ENCODE measurements around the gene TCIRG1. TPM values are rescaled to one million over a fixed set of nuclear protein-coding genes. Genes with fewer than 3 reads are reported as not detected.
A peak's percentile ranks its signal among the peaks of the same experiment; 100 is the strongest.

The TCIRG1 gene
- total and polyA plus RNA-seq, 2 of the 13 experiments (the other 11 are each of a cell fraction or from before 2014, with no cell fraction given), result 48.0 to 69.6 TPM

- TF ChIP-seq ZNF777 (CRISPR knock-in tag; IDR thresholded peaks at IDR 0.05) (0 out of 2 replicates have a peak, but pooled peaks have one; percentile 66), TEF (CRISPR knock-in tag; IDR thresholded peaks at IDR 0.05) (no peak), NCOA2 (CRISPR knock-in tag; IDR thresholded peaks at IDR 0.05) (peak; percentile 88), TBL1XR1 (IDR thresholded peaks at IDR 0.05; ENCODE audit: borderline replicate concordance, low read length, partially characterized antibody) (peak; percentile 88), PAWR (CRISPR knock-in tag; IDR thresholded peaks at IDR 0.05; ENCODE audit: borderline replicate concordance) (0 out of 2 replicates have a peak, but pooled peaks have one; percentile 84), ARNT (IDR thresholded peaks at IDR 0.05) (no peak), LBX2 (CRISPR knock-in tag; IDR thresholded peaks at IDR 0.05; ENCODE audit: borderline replicate concordance) (no peak), ONECUT2 (CRISPR knock-in tag; IDR thresholded peaks at IDR 0.05) (0 out of 2 replicates have a peak, but pooled peaks have one; percentile 12), YEATS2 (CRISPR knock-in tag; IDR thresholded peaks at IDR 0.05; ENCODE audit: borderline replicate concordance) (0 out of 2 replicates have a peak, but pooled peaks have one; percentile 61), GATAD1 (CRISPR knock-in tag; IDR thresholded peaks at IDR 0.05) (peak; percentile 74), SP140L (CRISPR knock-in tag; IDR thresholded peaks at IDR 0.05; ENCODE audit: borderline replicate concordance) (no peak), TCF12 (IDR thresholded peaks at IDR 0.05) (no peak), TCF12 (CRISPR knock-in tag; IDR thresholded peaks at IDR 0.05) (peak; percentile 98), TEAD2 (CRISPR knock-in tag; IDR thresholded peaks at IDR 0.05) (no peak), NFYC (CRISPR knock-in tag; IDR thresholded peaks at IDR 0.05) (peak; percentile 38; the same call in 1 of the 2 replicates), ZNF879 (CRISPR knock-in tag; IDR thresholded peaks at IDR 0.05) (no peak), FOXO4 (CRISPR knock-in tag; conservative IDR thresholded peaks at IDR 0.05) (no peak), MIER3 (CRISPR knock-in tag; IDR thresholded peaks at IDR 0.05; ENCODE audit: borderline replicate concordance) (peak; percentile 97; the same call in 1 of the 2 replicates), SNAI1 (CRISPR knock-in tag; IDR thresholded peaks at IDR 0.05; ENCODE audit: borderline replicate concordance) (peak; percentile 93; the same call in 1 of the 2 replicates), ZNF841 (CRISPR knock-in tag; IDR thresholded peaks at IDR 0.05; ENCODE audit: borderline replicate concordance) (no peak; the same call in 1 of the 2 replicates), XRCC5 (optimal IDR thresholded peaks at IDR 0.05; ENCODE audit: low read length) (peak; percentile 88), THYN1 (CRISPR knock-in tag; IDR thresholded peaks at IDR 0.05; ENCODE audit: borderline replicate concordance, low read depth) (no peak), ZNF737 (CRISPR knock-in tag; IDR thresholded peaks at IDR 0.05; ENCODE audit: borderline replicate concordance) (no peak), PHB2 (IDR thresholded peaks at IDR 0.05; ENCODE audit: partially characterized antibody) (no peak)
- TF ChIP-seq, protein P1, sequence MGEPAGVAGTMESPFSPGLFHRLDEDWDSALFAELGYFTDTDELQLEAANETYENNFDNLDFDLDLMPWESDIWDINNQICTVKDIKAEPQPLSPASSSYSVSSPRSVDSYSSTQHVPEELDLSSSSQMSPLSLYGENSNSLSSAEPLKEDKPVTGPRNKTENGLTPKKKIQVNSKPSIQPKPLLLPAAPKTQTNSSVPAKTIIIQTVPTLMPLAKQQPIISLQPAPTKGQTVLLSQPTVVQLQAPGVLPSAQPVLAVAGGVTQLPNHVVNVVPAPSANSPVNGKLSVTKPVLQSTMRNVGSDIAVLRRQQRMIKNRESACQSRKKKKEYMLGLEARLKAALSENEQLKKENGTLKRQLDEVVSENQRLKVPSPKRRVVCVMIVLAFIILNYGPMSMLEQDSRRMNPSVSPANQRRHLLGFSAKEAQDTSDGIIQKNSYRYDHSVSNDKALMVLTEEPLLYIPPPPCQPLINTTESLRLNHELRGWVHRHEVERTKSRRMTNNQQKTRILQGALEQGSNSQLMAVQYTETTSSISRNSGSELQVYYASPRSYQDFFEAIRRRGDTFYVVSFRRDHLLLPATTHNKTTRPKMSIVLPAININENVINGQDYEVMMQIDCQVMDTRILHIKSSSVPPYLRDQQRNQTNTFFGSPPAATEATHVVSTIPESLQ (CRISPR knock-in tag; conservative IDR thresholded peaks at IDR 0.05), result no peak
- TF ChIP-seq, protein P2, sequence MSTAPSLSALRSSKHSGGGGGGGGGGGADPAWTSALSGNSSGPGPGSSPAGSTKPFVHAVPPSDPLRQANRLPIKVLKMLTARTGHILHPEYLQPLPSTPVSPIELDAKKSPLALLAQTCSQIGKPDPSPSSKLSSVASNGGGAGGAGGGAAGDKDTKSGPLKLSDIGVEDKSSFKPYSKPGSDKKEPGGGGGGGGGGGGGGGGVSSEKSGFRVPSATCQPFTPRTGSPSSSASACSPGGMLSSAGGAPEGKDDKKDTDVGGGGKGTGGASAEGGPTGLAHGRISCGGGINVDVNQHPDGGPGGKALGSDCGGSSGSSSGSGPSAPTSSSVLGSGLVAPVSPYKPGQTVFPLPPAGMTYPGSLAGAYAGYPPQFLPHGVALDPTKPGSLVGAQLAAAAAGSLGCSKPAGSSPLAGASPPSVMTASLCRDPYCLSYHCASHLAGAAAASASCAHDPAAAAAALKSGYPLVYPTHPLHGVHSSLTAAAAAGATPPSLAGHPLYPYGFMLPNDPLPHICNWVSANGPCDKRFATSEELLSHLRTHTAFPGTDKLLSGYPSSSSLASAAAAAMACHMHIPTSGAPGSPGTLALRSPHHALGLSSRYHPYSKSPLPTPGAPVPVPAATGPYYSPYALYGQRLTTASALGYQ (CRISPR knock-in tag; IDR thresholded peaks at IDR 0.05), result peak; percentile 80
Observed at GRCh38 chr11:68038226-68038717, 553 bp upstream of the TCIRG1 start (continued).

All from HepG2 (cell line).